AG09319 (cell line): ENCODE measurements around the gene CLEC3A.

ENCODE experiments used
- DNase-seq: peaks from one replicate; pipeline ENCODE4 v3.0.0-alpha.2; 2010; ENCODE audit warnings: low read depth; ENCODE audit errors: extremely low read depth
- CTCF ChIP-seq: IDR thresholded peaks from 2 replicates; pipeline ENCODE4 v1.5.1; 2011; ENCODE audit warnings: low read depth, mild to moderate bottlenecking, inconsistent platforms, low read length, moderate library complexity

Gene CLEC3A

DNA sequence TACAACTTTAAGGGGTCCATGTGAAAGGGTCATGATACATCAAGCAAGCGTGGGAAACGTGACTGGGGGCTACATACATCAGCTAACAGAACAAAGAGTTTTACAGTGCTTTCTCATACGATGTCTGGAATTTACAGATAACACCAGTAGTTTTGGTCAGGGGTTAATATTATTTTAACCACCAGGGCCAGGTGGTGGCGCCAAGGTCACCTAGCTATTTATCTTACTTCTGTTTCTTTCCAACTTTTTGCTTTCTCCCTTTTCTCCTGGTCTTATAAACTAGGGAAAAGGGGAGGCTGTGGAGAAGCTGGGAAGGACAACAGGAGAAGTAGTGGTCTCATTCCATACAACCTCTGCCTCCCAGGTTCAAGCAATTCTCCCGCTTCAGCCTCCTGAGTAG is 37.9 kb downstream of the CLEC3A start:
- TF ChIP-seq CTCF: no peak
- no peak for DNase-seq

DNA sequence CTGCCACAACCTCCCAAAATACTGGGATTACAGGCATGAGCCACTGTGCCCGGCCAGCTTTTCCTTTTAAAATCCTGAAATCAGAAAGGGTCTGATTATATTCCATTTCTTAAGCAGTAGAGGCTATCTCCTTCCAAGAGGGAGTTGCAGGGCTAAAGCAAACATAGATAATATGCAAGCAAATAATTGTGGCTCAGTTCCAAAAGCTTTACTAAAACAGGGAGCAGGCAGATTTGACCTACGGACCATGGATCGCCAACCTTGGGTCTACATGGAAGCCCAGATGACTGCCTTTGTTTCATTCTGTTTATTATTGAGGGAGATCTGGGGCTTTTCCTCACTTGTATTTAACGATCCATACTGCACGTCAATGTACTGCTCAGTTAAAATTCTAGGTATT is 38.5 kb downstream of the CLEC3A start:
- no peak for TF ChIP-seq CTCF
- no peak for DNase-seq

DNA sequence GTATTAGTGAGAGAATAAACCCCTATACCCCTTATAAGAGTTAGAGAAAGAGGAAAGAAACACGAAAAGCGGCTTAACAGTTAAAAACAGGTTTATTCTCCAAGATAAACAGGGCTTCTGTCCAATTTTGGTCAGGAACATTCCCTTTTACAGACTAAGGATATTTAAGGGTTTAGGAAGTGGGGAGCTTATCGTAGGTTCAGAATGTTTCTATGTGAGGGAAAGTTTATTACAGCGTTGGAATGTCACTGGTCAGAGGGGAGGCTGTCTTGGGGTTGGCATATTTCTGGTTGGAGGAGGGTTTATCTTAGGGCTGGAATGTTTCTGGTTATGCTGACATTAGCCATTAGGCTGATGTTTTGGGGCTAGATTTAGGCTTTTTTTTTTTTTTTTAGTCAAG is 43.0 kb downstream of the CLEC3A start:
- TF ChIP-seq CTCF: no peak
- no peak for DNase-seq

- DNase-seq: no peak
- TF ChIP-seq CTCF: no peak
Observed at GRCh38 chr16:78069913-78070312, 47.6 kb downstream of the CLEC3A start.

DNA sequence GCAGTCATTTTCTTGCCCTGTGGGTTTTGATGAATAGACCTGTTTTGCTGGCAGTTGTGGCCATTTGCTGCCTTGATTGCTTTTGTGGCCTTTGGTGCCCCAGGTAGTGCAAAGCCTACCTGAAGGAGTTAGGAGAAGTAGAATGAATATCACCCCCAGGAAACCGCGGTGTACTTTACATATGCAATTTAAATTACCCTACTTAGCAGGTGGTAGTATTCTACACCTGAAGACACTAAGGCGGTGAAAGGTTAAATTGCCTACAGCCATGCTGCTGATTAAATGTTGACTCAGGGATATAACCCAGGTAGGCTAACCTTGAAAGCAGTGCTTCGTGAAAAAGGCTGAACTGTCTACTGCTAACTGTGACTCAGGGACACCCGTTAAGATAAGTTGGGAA is 49.9 kb downstream of the CLEC3A start:
- no peak for TF ChIP-seq CTCF
- DNase-seq: no peak

DNA sequence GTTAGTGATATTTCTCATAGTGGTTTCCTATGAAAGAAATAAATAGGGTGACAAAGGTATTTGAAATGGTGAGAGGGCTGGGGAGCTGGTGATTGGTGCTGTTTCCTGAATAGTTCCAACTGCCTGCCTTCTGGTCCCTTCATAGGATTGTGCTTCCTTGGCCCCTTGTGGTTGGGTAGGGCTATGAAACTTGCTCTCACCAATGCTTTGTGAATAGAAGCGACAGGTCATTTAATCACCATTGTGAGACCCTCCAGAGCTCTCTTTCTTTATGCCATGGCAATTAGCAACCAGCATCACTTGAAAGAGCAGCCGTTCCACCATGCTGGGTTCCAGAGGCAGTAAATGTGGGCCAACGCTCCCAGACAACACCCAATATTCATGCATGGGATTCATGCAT is 53.5 kb downstream of the CLEC3A start:
- DNase-seq: no peak
- TF ChIP-seq CTCF: no peak

DNA sequence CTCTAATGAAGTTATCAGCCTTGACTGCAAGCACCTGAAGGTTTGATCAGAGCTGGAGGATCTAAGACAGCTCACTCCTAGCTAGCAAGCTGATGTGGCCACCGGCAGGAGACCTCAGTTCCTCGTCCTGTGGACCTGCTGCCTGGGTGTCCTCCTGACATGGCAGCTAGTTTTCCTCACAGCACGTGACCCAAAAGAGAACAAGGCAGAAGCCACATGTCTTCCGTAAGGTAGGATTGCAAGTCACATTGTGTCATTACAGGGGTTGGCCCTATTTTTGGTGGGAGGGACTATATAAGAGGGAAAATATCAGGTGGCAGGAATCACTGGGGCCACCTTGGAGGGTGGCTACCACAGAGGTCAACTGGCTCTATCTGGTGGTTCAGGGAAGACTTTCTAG is 59.0 kb downstream of the CLEC3A start:
- no peak for DNase-seq
- TF ChIP-seq CTCF: no peak
